Coronary artery (tissue), 2 donors: Measurements from ENCODE around the gene WIF1.

Experiments
- DNase-seq: peaks from one replicate; pipeline ENCODE4 v3.0.0-alpha.2; 2017; ENCODE audit warnings: low spot score
- H3K27ac ChIP-seq, 2 donors: fragments of 200-600 bp; sonication (generic); one replicate each; pipeline ENCODE4 v1.5.1; 2016 to 2019
- H3K4me3 ChIP-seq: fragments of 200-600 bp; sonication (generic); 2 replicates; pipeline ENCODE4 v1.5.1; 2016; ENCODE audit warnings: mild to moderate bottlenecking, moderate library complexity
- CTCF ChIP-seq: fragments of 200-600 bp; sonication (generic); IDR thresholded peaks from one replicate; pipeline ENCODE4 v1.5.1; 2019; ENCODE audit warnings: antibody characterized with exemption

Gene WIF1

GRCh38 chr12:65099182-65099581 lies 21.9 kb downstream of the WIF1 start:
- Histone ChIP-seq H3K4me3 (no peak overlapping the region), H3K27ac (no peak overlapping the region)
- TF ChIP-seq CTCF, result no peak
- no peak for DNase-seq

GRCh38 chr12:65098364-65098763 lies 22.7 kb downstream of the WIF1 start:
- DNase-seq, result no peak
- H3K4me3 ChIP-seq, result no peak overlapping the region
- TF ChIP-seq CTCF, result no peak
- H3K27ac ChIP-seq, result no peak overlapping the region

GRCh38 chr12:65094722-65095121 lies 26.4 kb downstream of the WIF1 start:
- Histone ChIP-seq H3K4me3 (no peak overlapping the region), H3K27ac (no peak overlapping the region)
- TF ChIP-seq CTCF, result no peak
- no peak for DNase-seq

GRCh38 chr12:65093606-65094005 lies 27.5 kb downstream of the WIF1 start:
- Histone ChIP-seq H3K27ac (no peak overlapping the region), H3K4me3 (no peak overlapping the region)
- no peak for DNase-seq
- TF ChIP-seq CTCF, result no peak

- no peak for DNase-seq
- Histone ChIP-seq H3K27ac (no peak overlapping the region), H3K4me3 (no peak overlapping the region)
- no peak for TF ChIP-seq CTCF
Observed at GRCh38 chr12:65090461-65090860, 30.6 kb downstream of the WIF1 start.

GRCh38 chr12:65086236-65086635 lies 34.9 kb downstream of the WIF1 start:
- H3K27ac ChIP-seq, result no peak overlapping the region
- no peak for TF ChIP-seq CTCF
- no peak for DNase-seq
- H3K4me3 ChIP-seq, result no peak overlapping the region

GRCh38 chr12:65084579-65084978 lies 36.5 kb downstream of the WIF1 start:
- no peak overlapping the region for H3K27ac ChIP-seq

More at GRCh38 chr12:65084579-65084978, 36.5 kb downstream of the WIF1 start:
- no peak for DNase-seq
- TF ChIP-seq CTCF, result no peak
- no peak overlapping the region for H3K4me3 ChIP-seq
